ENCODE data around the gene ZNF18. TPM values are rescaled to one million over a fixed set of nuclear protein-coding genes. Genes with fewer than 3 reads are reported as not detected.

Gene ZNF18
- total and polyA plus RNA-seq, 2 experiments from 2014 or later: 5.9 to 9.8 TPM

- H3K27me3 Mint-ChIP-seq (ENCODE audit: insufficient read depth, low read depth, poor library complexity): peaks cover 6% of the 10 kb centered on the region
- no peak for DNase-seq (ENCODE audit: low spot score)
- H3K4me1 Mint-ChIP-seq: peaks cover 11% of the 10 kb centered on the region
- H3K4me1 ChIP-seq (ENCODE audit: insufficient read depth): peaks cover 14% of the 10 kb centered on the region
- no peaks in the 10 kb centered on the region for H3K27me3 ChIP-seq (ENCODE audit: insufficient read depth)
- H3K27ac ChIP-seq (ENCODE audit: low read depth): peak overlapping the region; percentile 95
- H3K4me2 ChIP-seq: peak overlapping the region; percentile 89
- H3K9me3 Mint-ChIP-seq: no peaks in the 10 kb centered on the region; the same call in 2 of the 3 replicates
- no peak for ATAC-seq
- TF ChIP-seq STAT1 (IDR thresholded peaks at IDR 0.05; ENCODE audit: unreplicated experiment) (no peak), NANOG (IDR thresholded peaks at IDR 0.05; ENCODE audit: borderline replicate concordance) (no peak)
- H3K4me3 ChIP-seq: peak overlapping the region; percentile 65
- H3K79me2 ChIP-seq (replicated peaks; ENCODE audit: insufficient read depth): peaks cover 8% of the 10 kb centered on the region; the same call in 1 of the 2 replicates
- peaks cover 5% of the 10 kb centered on the region; the same call in 1 of the 2 replicates for H3F3A ChIP-seq (replicated peaks; ENCODE audit: low read depth)
- H3K36me3 Mint-ChIP-seq (ENCODE audit: low read depth): peaks cover 5% of the 10 kb centered on the region
- peak overlapping the region; percentile 70; the same call in 1 of the 2 replicates for H2AFZ ChIP-seq
- H4K20me1 ChIP-seq (replicated peaks; ENCODE audit: insufficient read depth): no peaks in the 10 kb centered on the region
- H3K36me3 ChIP-seq (ENCODE audit: insufficient read depth): no peaks in the 10 kb centered on the region
- no peaks in the 10 kb centered on the region for H3K9me2 ChIP-seq (ENCODE audit: insufficient read depth)
- H3K4me3 Mint-ChIP-seq: peak overlapping the region; percentile 88
- H3K27ac Mint-ChIP-seq: peak overlapping the region; percentile 99
Measured at GRCh38 chr17:11997972-11998233, 628 bp upstream of the ZNF18 start.

GRCh38 chr17:11996722-11997146, 541 bp downstream of the ZNF18 start:
- Histone ChIP-seq H3K79me2 (replicated peaks; ENCODE audit: insufficient read depth) (peaks cover 8% of the 10 kb centered on the region; the same call in 1 of the 2 replicates), H3K9me2 (ENCODE audit: insufficient read depth) (0 out of 2 replicates have a peak, but pooled peaks cover 2% of the 10 kb centered on the region), H3F3A (replicated peaks; ENCODE audit: low read depth) (peaks cover 5% of the 10 kb centered on the region; the same call in 1 of the 2 replicates), H4K20me1 (replicated peaks; ENCODE audit: insufficient read depth) (no peaks in the 10 kb centered on the region), H3K27ac (ENCODE audit: low read depth) (peak overlapping the region; percentile 88), H3K4me1 (ENCODE audit: insufficient read depth) (peaks cover 18% of the 10 kb centered on the region), H2AFZ (peak overlapping the region; percentile 80; the same call in 1 of the 2 replicates), H3K4me3 (peak overlapping the region; percentile 65), H3K27me3 (ENCODE audit: insufficient read depth) (no peaks in the 10 kb centered on the region), H3K4me2 (peak overlapping the region; percentile 86), H3K36me3 (ENCODE audit: insufficient read depth) (no peaks in the 10 kb centered on the region)
- H3K27me3 Mint-ChIP-seq (ENCODE audit: insufficient read depth, low read depth, poor library complexity): peaks cover 6% of the 10 kb centered on the region
- ATAC-seq (no peak), DNase-seq (ENCODE audit: low spot score) (peak; percentile 70)
- H3K27ac Mint-ChIP-seq: peak overlapping the region; percentile 90
- H3K4me1 Mint-ChIP-seq: peaks cover 20% of the 10 kb centered on the region
- H3K36me3 Mint-ChIP-seq (ENCODE audit: low read depth): peaks cover 16% of the 10 kb centered on the region
- peak overlapping the region; percentile 88 for H3K4me3 Mint-ChIP-seq
- no peaks in the 10 kb centered on the region; the same call in 1 of the 3 replicates for H3K9me3 Mint-ChIP-seq
- TF ChIP-seq, protein P1, sequence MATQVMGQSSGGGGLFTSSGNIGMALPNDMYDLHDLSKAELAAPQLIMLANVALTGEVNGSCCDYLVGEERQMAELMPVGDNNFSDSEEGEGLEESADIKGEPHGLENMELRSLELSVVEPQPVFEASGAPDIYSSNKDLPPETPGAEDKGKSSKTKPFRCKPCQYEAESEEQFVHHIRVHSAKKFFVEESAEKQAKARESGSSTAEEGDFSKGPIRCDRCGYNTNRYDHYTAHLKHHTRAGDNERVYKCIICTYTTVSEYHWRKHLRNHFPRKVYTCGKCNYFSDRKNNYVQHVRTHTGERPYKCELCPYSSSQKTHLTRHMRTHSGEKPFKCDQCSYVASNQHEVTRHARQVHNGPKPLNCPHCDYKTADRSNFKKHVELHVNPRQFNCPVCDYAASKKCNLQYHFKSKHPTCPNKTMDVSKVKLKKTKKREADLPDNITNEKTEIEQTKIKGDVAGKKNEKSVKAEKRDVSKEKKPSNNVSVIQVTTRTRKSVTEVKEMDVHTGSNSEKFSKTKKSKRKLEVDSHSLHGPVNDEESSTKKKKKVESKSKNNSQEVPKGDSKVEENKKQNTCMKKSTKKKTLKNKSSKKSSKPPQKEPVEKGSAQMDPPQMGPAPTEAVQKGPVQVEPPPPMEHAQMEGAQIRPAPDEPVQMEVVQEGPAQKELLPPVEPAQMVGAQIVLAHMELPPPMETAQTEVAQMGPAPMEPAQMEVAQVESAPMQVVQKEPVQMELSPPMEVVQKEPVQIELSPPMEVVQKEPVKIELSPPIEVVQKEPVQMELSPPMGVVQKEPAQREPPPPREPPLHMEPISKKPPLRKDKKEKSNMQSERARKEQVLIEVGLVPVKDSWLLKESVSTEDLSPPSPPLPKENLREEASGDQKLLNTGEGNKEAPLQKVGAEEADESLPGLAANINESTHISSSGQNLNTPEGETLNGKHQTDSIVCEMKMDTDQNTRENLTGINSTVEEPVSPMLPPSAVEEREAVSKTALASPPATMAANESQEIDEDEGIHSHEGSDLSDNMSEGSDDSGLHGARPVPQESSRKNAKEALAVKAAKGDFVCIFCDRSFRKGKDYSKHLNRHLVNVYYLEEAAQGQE (IDR thresholded peaks at IDR 0.05; ENCODE audit: unreplicated experiment): no peak
- no peak for TF ChIP-seq STAT1 (IDR thresholded peaks at IDR 0.05; ENCODE audit: unreplicated experiment)
- TF ChIP-seq, protein P2, sequence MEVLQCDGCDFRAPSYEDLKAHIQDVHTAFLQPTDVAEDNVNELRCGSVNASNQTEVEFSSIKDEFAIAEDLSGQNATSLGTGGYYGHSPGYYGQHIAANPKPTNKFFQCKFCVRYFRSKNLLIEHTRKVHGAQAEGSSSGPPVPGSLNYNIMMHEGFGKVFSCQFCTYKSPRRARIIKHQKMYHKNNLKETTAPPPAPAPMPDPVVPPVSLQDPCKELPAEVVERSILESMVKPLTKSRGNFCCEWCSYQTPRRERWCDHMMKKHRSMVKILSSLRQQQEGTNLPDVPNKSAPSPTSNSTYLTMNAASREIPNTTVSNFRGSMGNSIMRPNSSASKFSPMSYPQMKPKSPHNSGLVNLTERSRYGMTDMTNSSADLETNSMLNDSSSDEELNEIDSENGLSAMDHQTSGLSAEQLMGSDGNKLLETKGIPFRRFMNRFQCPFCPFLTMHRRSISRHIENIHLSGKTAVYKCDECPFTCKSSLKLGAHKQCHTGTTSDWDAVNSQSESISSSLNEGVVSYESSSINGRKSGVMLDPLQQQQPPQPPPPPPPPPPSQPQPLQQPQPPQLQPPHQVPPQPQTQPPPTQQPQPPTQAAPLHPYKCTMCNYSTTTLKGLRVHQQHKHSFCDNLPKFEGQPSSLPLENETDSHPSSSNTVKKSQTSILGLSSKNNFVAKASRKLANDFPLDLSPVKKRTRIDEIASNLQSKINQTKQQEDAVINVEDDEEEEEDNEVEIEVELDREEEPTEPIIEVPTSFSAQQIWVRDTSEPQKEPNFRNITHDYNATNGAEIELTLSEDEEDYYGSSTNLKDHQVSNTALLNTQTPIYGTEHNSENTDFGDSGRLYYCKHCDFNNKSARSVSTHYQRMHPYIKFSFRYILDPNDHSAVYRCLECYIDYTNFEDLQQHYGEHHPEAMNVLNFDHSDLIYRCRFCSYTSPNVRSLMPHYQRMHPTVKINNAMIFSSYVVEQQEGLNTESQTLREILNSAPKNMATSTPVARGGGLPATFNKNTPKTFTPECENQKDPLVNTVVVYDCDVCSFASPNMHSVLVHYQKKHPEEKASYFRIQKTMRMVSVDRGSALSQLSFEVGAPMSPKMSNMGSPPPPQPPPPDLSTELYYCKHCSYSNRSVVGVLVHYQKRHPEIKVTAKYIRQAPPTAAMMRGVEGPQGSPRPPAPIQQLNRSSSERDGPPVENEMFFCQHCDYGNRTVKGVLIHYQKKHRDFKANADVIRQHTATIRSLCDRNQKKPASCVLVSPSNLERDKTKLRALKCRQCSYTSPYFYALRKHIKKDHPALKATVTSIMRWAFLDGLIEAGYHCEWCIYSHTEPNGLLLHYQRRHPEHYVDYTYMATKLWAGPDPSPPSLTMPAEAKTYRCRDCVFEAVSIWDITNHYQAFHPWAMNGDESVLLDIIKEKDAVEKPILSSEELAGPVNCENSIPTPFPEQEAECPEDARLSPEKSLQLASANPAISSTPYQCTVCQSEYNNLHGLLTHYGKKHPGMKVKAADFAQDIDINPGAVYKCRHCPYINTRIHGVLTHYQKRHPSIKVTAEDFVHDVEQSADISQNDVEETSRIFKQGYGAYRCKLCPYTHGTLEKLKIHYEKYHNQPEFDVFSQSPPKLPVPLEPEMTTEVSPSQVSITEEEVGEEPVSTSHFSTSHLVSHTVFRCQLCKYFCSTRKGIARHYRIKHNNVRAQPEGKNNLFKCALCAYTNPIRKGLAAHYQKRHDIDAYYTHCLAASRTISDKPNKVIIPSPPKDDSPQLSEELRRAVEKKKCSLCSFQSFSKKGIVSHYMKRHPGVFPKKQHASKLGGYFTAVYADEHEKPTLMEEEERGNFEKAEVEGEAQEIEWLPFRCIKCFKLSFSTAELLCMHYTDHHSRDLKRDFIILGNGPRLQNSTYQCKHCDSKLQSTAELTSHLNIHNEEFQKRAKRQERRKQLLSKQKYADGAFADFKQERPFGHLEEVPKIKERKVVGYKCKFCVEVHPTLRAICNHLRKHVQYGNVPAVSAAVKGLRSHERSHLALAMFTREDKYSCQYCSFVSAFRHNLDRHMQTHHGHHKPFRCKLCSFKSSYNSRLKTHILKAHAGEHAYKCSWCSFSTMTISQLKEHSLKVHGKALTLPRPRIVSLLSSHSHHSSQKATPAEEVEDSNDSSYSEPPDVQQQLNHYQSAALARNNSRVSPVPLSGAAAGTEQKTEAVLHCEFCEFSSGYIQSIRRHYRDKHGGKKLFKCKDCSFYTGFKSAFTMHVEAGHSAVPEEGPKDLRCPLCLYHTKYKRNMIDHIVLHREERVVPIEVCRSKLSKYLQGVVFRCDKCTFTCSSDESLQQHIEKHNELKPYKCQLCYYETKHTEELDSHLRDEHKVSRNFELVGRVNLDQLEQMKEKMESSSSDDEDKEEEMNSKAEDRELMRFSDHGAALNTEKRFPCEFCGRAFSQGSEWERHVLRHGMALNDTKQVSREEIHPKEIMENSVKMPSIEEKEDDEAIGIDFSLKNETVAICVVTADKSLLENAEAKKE (CRISPR knock-in tag; IDR thresholded peaks at IDR 0.05): no peak
- TF ChIP-seq ZNF331 (CRISPR knock-in tag; IDR thresholded peaks at IDR 0.05; ENCODE audit: low read depth): no peak
- TF ChIP-seq, protein P3, sequence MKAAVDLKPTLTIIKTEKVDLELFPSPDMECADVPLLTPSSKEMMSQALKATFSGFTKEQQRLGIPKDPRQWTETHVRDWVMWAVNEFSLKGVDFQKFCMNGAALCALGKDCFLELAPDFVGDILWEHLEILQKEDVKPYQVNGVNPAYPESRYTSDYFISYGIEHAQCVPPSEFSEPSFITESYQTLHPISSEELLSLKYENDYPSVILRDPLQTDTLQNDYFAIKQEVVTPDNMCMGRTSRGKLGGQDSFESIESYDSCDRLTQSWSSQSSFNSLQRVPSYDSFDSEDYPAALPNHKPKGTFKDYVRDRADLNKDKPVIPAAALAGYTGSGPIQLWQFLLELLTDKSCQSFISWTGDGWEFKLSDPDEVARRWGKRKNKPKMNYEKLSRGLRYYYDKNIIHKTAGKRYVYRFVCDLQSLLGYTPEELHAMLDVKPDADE (IDR thresholded peaks at IDR 0.05): no peak
- no peak for TF ChIP-seq POLR2AphosphoS5 (IDR thresholded peaks at IDR 0.05; ENCODE audit: low read depth)
- no peak for TF ChIP-seq EZH2phosphoT487 (IDR thresholded peaks at IDR 0.05; ENCODE audit: unreplicated experiment)
- TF ChIP-seq CREB1 (CRISPR knock-in tag; IDR thresholded peaks at IDR 0.05; ENCODE audit: low read depth): no peak
- TF ChIP-seq NANOG (IDR thresholded peaks at IDR 0.05; ENCODE audit: borderline replicate concordance): no peak
- no peak for TF ChIP-seq EZH2 (IDR thresholded peaks at IDR 0.05; ENCODE audit: low read depth, unreplicated experiment)
- TF ChIP-seq ZNF114 (CRISPR knock-in tag; IDR thresholded peaks at IDR 0.05): no peak

All from GM23338 (cell line).